ENCODE measurements around the gene VAT1L. TPM values are rescaled to one million over a fixed set of nuclear protein-coding genes. Genes with fewer than 3 reads are reported as not detected.

The VAT1L gene
- total RNA-seq, 1 donor from 2014 or later: 4.8 TPM

DNA sequence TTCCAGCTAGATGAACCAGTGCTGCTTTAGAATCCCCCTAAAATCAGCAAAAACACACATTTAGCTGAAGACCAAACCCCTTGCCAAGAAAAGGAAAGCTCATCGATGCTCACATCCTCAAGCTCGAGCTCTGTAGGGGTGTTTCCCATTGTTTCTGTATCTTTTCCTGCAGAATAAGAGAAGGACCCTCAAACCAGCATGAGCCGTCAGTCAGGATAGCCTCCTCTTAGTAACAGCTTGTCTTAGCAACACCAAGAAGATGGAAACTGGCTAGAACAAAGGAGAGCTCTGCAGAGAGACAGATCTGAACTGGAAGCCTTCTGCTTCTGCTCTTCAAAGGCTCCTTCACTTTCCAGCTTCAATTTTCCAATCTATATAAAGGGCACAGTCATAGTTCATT, 32.0 kb downstream of the VAT1L start:
- Mint-ChIP-seq H3K9me3 (no peaks in the 10 kb centered on the region), H3K27ac (ENCODE audit: unreplicated experiment) (peak overlapping the region; percentile 64), H3K4me1 (peaks cover 17% of the 10 kb centered on the region), H3K4me3 (no peak overlapping the region), H3K27me3 (ENCODE audit: low read depth) (peaks cover 2% of the 10 kb centered on the region), H3K36me3 (ENCODE audit: low read depth) (no peaks in the 10 kb centered on the region)
- DNase-seq (ENCODE audit: low read depth, low spot score): no peak
- TF ChIP-seq, protein P1, sequence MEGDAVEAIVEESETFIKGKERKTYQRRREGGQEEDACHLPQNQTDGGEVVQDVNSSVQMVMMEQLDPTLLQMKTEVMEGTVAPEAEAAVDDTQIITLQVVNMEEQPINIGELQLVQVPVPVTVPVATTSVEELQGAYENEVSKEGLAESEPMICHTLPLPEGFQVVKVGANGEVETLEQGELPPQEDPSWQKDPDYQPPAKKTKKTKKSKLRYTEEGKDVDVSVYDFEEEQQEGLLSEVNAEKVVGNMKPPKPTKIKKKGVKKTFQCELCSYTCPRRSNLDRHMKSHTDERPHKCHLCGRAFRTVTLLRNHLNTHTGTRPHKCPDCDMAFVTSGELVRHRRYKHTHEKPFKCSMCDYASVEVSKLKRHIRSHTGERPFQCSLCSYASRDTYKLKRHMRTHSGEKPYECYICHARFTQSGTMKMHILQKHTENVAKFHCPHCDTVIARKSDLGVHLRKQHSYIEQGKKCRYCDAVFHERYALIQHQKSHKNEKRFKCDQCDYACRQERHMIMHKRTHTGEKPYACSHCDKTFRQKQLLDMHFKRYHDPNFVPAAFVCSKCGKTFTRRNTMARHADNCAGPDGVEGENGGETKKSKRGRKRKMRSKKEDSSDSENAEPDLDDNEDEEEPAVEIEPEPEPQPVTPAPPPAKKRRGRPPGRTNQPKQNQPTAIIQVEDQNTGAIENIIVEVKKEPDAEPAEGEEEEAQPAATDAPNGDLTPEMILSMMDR (conservative IDR thresholded peaks at IDR 0.05): no peak

DNA sequence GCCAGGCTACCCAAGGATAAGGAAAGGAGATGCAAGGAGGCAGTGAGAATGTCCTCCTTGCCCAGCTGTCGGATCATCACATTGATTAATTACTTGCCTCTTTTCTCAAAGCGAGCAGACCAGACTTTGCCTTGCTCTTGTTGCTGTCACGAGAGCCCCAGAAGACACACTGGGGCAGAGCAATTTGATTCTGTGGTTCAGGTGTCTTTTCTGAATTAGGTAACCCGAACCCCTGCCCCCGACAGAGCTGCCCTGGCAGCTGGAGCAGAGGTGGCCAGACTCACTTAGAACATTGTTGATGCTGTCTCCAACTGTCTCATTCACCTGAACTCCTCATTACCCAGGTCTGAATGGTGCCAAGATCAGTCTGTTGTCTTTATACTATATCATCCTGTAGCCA, 34.3 kb downstream of the VAT1L start:
- Mint-ChIP-seq H3K9me3 (no peaks in the 10 kb centered on the region), H3K27ac (ENCODE audit: unreplicated experiment) (no peak overlapping the region), H3K36me3 (ENCODE audit: low read depth) (no peaks in the 10 kb centered on the region), H3K4me3 (no peak overlapping the region), H3K27me3 (ENCODE audit: low read depth) (peaks cover 2% of the 10 kb centered on the region), H3K4me1 (peaks cover 17% of the 10 kb centered on the region)
- TF ChIP-seq, protein P1 (conservative IDR thresholded peaks at IDR 0.05): no peak
- no peak for DNase-seq (ENCODE audit: low read depth, low spot score)

DNA sequence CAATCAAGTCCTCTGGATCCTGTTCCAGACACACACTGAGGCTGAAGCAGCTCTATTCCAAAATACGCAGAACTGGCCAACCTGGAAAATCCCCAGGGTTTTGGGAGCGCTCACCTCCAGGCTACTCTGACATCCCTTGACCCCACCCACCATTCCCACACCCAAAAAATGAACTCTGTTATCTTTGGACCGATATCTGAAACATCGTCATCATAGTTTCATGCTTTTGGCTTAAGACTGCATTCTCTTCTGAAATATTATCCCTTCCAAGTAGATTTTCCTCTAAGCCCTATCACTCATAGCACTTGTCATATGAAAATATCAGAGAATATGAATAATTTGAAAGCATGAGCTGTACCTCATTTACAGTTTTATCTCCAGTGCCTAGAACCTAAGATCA, 34.7 kb downstream of the VAT1L start:
- DNase-seq (ENCODE audit: low read depth, low spot score): no peak
- TF ChIP-seq, protein P1 (conservative IDR thresholded peaks at IDR 0.05): no peak
- Mint-ChIP-seq H3K4me3 (no peak overlapping the region), H3K27me3 (ENCODE audit: low read depth) (peaks cover 2% of the 10 kb centered on the region), H3K9me3 (no peaks in the 10 kb centered on the region), H3K27ac (ENCODE audit: unreplicated experiment) (no peak overlapping the region), H3K36me3 (ENCODE audit: low read depth) (no peaks in the 10 kb centered on the region), H3K4me1 (peaks cover 17% of the 10 kb centered on the region)

DNA sequence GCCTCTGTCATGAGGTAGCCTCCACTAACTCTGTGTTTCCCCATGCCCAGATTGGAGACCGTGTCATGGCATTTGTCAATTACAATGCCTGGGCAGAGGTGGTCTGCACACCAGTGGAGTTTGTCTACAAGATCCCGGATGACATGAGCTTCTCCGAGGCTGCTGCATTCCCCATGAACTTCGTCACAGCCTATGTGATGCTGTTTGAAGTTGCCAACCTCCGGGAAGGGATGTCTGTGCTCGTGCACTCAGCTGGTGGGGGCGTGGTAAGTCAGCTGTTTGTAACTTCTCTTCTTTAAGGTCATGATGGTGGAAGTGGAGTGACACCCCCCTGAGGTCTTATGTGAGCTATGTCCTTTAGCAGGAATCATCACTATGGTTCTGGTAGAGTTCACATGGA, 36.8 kb downstream of the VAT1L start:
- no peaks in the 10 kb centered on the region for H3K36me3 Mint-ChIP-seq (ENCODE audit: low read depth)
- no peak for DNase-seq (ENCODE audit: low read depth, low spot score)
- peaks cover 2% of the 10 kb centered on the region for H3K27me3 Mint-ChIP-seq (ENCODE audit: low read depth)
- TF ChIP-seq, protein P1 (conservative IDR thresholded peaks at IDR 0.05): no peak
- peak overlapping the region; percentile 62 for H3K27ac Mint-ChIP-seq (ENCODE audit: unreplicated experiment)
- no peaks in the 10 kb centered on the region for H3K9me3 Mint-ChIP-seq
- peaks cover 14% of the 10 kb centered on the region for H3K4me1 Mint-ChIP-seq
- H3K4me3 Mint-ChIP-seq: no peak overlapping the region

DNA sequence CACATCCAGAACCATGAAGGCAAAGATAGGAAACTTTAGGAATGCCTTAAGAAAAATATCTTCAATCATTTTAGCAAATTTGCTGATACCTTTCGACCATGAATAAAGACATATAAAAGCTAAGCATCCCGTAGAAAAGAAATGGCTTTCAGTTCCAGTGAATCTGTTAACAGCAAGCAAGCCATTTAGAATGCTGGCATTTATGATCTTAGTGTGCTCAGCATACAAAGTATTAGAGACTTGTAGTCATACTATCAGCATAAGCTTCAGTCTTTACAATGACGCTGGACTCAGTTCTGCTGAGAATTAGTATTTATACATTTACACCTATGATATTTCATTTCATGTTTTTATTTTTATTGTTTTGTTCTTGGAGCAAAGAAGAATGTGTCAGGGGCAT, 38.7 kb downstream of the VAT1L start:
- Mint-ChIP-seq H3K36me3 (ENCODE audit: low read depth) (no peaks in the 10 kb centered on the region), H3K4me1 (no peaks in the 10 kb centered on the region), H3K9me3 (no peaks in the 10 kb centered on the region), H3K4me3 (no peak overlapping the region), H3K27me3 (ENCODE audit: low read depth) (no peaks in the 10 kb centered on the region), H3K27ac (ENCODE audit: unreplicated experiment) (no peak overlapping the region)
- TF ChIP-seq, protein P1 (conservative IDR thresholded peaks at IDR 0.05): no peak
- DNase-seq (ENCODE audit: low read depth, low spot score): no peak

Data from neural crest cell (in vitro differentiated cells).